ENCODE data around the gene PI4K2B. TPM values are rescaled to one million over a fixed set of nuclear protein-coding genes. Genes with fewer than 3 reads are reported as not detected.

The PI4K2B gene
- total RNA-seq, 2 donors from 2014 or later = 15.6 to 16.1 TPM

GRCh38 chr4:25198713-25199112 lies 35.1 kb upstream of the PI4K2B start:
- H3K4me1 Mint-ChIP-seq = peaks cover under 1% of the 10 kb centered on the region
- H3K27ac Mint-ChIP-seq = no peak overlapping the region
- no peaks in the 10 kb centered on the region for H3K36me3 Mint-ChIP-seq (ENCODE audit: low read depth)
- TF ChIP-seq CTCF (conservative IDR thresholded peaks at IDR 0.05) = no peak
- H3K27ac ChIP-seq (ENCODE audit: low read depth, low read length) = no peak overlapping the region
- H3K4me1 ChIP-seq (ENCODE audit: control insufficient read depth, insufficient read depth, low read length) = no peaks in the 10 kb centered on the region
- H3K9me3 ChIP-seq (ENCODE audit: control insufficient read depth, low read length) = no peaks in the 10 kb centered on the region
- DNase-seq = no peak
- peaks cover 5% of the 10 kb centered on the region for H3K9me3 Mint-ChIP-seq
- H3K27me3 ChIP-seq (ENCODE audit: control insufficient read depth, insufficient read depth, low read length, poor library complexity, severe bottlenecking) = no peaks in the 10 kb centered on the region
- no peaks in the 10 kb centered on the region for H3K36me3 ChIP-seq (ENCODE audit: control insufficient read depth, insufficient read depth, low read length)
- H3K4me3 Mint-ChIP-seq = no peak overlapping the region
- 100% methylated on average over 2 of the region's 2 CpGs; no CpG with 5 or more reads in 1 of the 2 experiments for WGBS, 2 experiments (ENCODE audit: insufficient coverage in 1 of 2, insufficient read length in 1 of 2)
- no peak overlapping the region for H3K9ac ChIP-seq (ENCODE audit: extremely low read depth, low read length, poor library complexity, severe bottlenecking)
- no peak overlapping the region for H3K4me3 ChIP-seq (ENCODE audit: low read length)
- no peaks in the 10 kb centered on the region for H3K27me3 Mint-ChIP-seq (ENCODE audit: insufficient read depth)

- peaks cover 23% of the 10 kb centered on the region for H3K9me3 ChIP-seq (ENCODE audit: control insufficient read depth, low read length)
- H3K4me1 Mint-ChIP-seq = peaks cover 16% of the 10 kb centered on the region
- no peak for DNase-seq
- no peak for TF ChIP-seq CTCF (conservative IDR thresholded peaks at IDR 0.05)
- no peaks in the 10 kb centered on the region for H3K36me3 ChIP-seq (ENCODE audit: control insufficient read depth, insufficient read depth, low read length)
- H3K27ac ChIP-seq (ENCODE audit: low read depth, low read length) = no peak overlapping the region
- no peak overlapping the region for H3K9ac ChIP-seq (ENCODE audit: extremely low read depth, low read length, poor library complexity, severe bottlenecking)
- no peak overlapping the region for H3K4me3 ChIP-seq (ENCODE audit: low read length)
- peaks cover 23% of the 10 kb centered on the region for H3K9me3 Mint-ChIP-seq
- H3K27me3 ChIP-seq (ENCODE audit: control insufficient read depth, insufficient read depth, low read length, poor library complexity, severe bottlenecking) = no peaks in the 10 kb centered on the region
- no peaks in the 10 kb centered on the region for H3K27me3 Mint-ChIP-seq (ENCODE audit: insufficient read depth)
- no peak overlapping the region for H3K4me3 Mint-ChIP-seq
- no peaks in the 10 kb centered on the region for H3K36me3 Mint-ChIP-seq (ENCODE audit: low read depth)
- no peak overlapping the region for H3K27ac Mint-ChIP-seq
- H3K4me1 ChIP-seq (ENCODE audit: control insufficient read depth, insufficient read depth, low read length) = peaks cover 5% of the 10 kb centered on the region
- WGBS, 2 experiments (ENCODE audit: insufficient coverage in 1 of 2, insufficient read length in 1 of 2) = 100% methylated on average over 1 of the region's 1 CpG; no CpG with 5 or more reads in 1 of the 2 experiments
These were observed 25.8 kb upstream of the PI4K2B start for GRCh38 chr4:25207997-25208396.

GRCh38 chr4:25209702-25210101 lies 24.1 kb upstream of the PI4K2B start:
- H3K4me1 Mint-ChIP-seq = peaks cover 10% of the 10 kb centered on the region
- Histone ChIP-seq H3K9me3 (ENCODE audit: control insufficient read depth, low read length) (peaks cover 24% of the 10 kb centered on the region), H3K9ac (ENCODE audit: extremely low read depth, low read length, poor library complexity, severe bottlenecking) (no peak overlapping the region), H3K27me3 (ENCODE audit: control insufficient read depth, insufficient read depth, low read length, poor library complexity, severe bottlenecking) (no peaks in the 10 kb centered on the region), H3K27ac (ENCODE audit: low read depth, low read length) (no peak overlapping the region), H3K4me3 (ENCODE audit: low read length) (no peak overlapping the region), H3K4me1 (ENCODE audit: control insufficient read depth, insufficient read depth, low read length) (peaks cover 5% of the 10 kb centered on the region), H3K36me3 (ENCODE audit: control insufficient read depth, insufficient read depth, low read length) (no peaks in the 10 kb centered on the region)
- H3K36me3 Mint-ChIP-seq (ENCODE audit: low read depth) = no peaks in the 10 kb centered on the region
- no peak for TF ChIP-seq CTCF (conservative IDR thresholded peaks at IDR 0.05)
- WGBS, 2 experiments (ENCODE audit: insufficient coverage in 1 of 2, insufficient read length in 1 of 2) = 91% methylated on average over 1 of the region's 1 CpG; no CpG with 5 or more reads in 1 of the 2 experiments
- no peak for DNase-seq
- H3K4me3 Mint-ChIP-seq = no peak overlapping the region
- H3K27ac Mint-ChIP-seq = no peak overlapping the region
- no peaks in the 10 kb centered on the region for H3K27me3 Mint-ChIP-seq (ENCODE audit: insufficient read depth)
- H3K9me3 Mint-ChIP-seq = peaks cover 23% of the 10 kb centered on the region

Data from endodermal cell (in vitro differentiated cells).